ENCODE measurements around the gene TTC39C.

DNA sequence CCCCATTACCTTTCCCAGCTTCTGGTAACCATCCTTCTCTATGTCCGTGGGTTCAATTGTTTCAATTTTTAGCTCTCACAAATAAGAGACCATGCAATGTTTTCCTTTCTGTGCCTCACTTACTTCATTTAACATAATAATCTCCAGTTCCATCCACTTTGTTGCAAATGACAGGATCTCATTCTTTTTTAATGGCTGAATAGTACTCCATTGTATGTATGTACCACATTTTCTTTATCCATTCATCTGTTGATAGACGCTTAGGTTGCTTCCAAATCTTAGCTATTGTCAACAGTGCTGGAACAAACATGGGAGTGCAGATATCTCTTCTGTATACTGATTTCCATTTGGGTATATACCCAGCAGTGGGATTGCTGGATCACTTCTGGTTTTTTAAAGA is 126.1 kb downstream of the TTC39C start:
- TF ChIP-seq, protein P1, sequence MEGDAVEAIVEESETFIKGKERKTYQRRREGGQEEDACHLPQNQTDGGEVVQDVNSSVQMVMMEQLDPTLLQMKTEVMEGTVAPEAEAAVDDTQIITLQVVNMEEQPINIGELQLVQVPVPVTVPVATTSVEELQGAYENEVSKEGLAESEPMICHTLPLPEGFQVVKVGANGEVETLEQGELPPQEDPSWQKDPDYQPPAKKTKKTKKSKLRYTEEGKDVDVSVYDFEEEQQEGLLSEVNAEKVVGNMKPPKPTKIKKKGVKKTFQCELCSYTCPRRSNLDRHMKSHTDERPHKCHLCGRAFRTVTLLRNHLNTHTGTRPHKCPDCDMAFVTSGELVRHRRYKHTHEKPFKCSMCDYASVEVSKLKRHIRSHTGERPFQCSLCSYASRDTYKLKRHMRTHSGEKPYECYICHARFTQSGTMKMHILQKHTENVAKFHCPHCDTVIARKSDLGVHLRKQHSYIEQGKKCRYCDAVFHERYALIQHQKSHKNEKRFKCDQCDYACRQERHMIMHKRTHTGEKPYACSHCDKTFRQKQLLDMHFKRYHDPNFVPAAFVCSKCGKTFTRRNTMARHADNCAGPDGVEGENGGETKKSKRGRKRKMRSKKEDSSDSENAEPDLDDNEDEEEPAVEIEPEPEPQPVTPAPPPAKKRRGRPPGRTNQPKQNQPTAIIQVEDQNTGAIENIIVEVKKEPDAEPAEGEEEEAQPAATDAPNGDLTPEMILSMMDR (IDR thresholded peaks at IDR 0.05; ENCODE audit: insufficient read depth, low read length): no peak
- TF ChIP-seq, protein P2, sequence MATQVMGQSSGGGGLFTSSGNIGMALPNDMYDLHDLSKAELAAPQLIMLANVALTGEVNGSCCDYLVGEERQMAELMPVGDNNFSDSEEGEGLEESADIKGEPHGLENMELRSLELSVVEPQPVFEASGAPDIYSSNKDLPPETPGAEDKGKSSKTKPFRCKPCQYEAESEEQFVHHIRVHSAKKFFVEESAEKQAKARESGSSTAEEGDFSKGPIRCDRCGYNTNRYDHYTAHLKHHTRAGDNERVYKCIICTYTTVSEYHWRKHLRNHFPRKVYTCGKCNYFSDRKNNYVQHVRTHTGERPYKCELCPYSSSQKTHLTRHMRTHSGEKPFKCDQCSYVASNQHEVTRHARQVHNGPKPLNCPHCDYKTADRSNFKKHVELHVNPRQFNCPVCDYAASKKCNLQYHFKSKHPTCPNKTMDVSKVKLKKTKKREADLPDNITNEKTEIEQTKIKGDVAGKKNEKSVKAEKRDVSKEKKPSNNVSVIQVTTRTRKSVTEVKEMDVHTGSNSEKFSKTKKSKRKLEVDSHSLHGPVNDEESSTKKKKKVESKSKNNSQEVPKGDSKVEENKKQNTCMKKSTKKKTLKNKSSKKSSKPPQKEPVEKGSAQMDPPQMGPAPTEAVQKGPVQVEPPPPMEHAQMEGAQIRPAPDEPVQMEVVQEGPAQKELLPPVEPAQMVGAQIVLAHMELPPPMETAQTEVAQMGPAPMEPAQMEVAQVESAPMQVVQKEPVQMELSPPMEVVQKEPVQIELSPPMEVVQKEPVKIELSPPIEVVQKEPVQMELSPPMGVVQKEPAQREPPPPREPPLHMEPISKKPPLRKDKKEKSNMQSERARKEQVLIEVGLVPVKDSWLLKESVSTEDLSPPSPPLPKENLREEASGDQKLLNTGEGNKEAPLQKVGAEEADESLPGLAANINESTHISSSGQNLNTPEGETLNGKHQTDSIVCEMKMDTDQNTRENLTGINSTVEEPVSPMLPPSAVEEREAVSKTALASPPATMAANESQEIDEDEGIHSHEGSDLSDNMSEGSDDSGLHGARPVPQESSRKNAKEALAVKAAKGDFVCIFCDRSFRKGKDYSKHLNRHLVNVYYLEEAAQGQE (IDR thresholded peaks at IDR 0.05; ENCODE audit: insufficient replicate concordance, low read depth): no peak
